ENCODE measurements around the gene ARF3. TPM values are rescaled to one million over a fixed set of nuclear protein-coding genes. Genes with fewer than 3 reads are reported as not detected.

Gene ARF3
- total RNA-seq, 1 donor, result 73.5 TPM

- DNase-seq (ENCODE audit: low read depth in 2 of 3, low spot score in 2 of 3), result no peak
Measured at GRCh38 chr12:48968467-48968866, 11.2 kb upstream of the ARF3 start.

DNA sequence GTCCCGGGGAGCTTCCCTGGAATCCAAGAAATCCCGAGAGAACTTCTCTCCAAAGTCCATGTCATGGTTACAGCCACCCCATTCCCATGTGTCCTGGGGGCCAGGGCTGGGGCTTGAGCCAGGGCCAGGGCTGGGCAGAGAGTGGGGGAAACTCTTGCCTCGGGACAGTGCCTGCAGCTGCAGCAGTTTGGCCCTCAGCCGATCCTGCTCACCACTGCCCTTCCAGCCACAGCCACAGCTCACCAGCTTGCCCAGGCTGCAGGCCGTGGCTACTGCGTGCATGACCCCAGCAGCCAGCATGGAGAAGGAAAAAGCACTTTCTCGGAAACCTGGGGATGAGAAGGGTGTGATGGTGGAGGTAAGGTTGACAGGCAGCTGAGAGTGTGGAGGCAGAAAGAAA is 10.7 kb upstream of the ARF3 start:
- no peak for DNase-seq (ENCODE audit: low read depth in 2 of 3, low spot score in 2 of 3)

GRCh38 chr12:48966177-48966895 is 9.0 kb upstream of the ARF3 start:
- DNase-seq (ENCODE audit: low read depth in 2 of 3, low spot score in 2 of 3), result no peak

DNA sequence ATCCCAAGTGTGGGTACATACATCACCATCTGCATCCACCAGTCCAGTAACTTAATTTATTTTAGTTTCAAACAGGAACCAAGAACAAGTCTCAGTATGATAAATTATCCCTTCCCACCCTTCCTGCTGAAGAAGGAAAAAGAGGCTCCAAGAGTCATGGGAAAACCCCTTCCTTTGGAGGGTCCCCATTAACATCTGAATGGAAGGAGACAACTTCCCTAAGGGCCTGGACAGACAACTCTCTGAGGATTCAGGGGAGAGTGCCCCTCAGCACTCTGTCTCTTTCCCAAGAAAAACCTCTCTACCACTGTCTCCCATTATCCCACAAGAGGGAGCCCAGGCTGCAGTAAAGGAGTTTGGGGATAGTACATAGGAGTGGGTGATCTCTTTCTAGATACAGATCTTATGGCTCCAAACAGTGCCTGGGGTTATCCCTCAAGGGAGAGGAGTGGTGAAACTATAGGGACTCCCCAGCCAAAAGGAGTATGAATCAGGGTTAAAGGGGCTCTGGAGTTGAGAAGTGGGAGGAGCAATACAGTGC is 8.1 kb upstream of the ARF3 start:
- DNase-seq (ENCODE audit: low read depth in 2 of 3, low spot score in 2 of 3), result no peak

GRCh38 chr12:48961801-48962200 is 4.5 kb upstream of the ARF3 start:
- no peak for DNase-seq (ENCODE audit: low read depth in 2 of 3, low spot score in 2 of 3)

DNA sequence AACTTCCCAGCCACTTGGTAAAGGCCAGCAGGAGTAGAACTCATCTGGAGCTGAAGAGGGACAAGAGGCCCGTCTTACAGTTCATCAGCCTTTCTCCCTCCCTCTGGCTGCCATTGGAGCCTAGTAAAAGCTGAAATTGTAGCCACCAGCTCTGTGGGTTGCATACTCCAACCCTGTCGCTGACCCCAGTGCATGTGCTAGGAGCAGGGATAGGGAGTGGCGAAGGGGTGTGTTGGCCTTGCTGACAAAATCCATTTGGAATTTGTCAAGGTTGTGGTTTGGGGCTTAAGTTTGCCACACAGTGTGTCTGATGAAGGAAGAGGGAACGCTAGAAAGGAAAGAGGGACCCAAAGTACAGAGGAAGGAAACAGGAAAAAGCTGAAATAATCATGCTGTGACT is 4.0 kb upstream of the ARF3 start:
- no peak for DNase-seq (ENCODE audit: low read depth in 2 of 3, low spot score in 2 of 3)

GRCh38 chr12:48960834-48961233 is 3.5 kb upstream of the ARF3 start:
- no peak for DNase-seq (ENCODE audit: low read depth in 2 of 3, low spot score in 2 of 3)

DNA sequence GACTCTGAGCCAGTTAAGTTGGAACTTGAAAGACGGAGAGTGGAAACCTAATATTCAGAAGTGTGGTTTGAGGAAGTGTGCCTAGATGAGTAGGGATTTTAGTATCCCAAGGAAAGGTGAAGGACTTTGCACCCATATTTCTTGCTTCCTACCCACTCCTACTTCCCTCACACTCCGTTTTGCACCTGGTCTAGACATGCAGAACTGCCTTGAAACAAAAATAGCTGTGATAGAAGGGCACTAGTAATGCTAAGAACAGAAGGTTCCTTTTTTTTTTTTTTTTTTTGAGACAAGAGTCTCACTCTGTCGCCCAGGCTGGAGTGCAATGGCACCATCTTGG is 732 bp upstream of the ARF3 start:
- no peak for DNase-seq (ENCODE audit: low read depth in 2 of 3, low spot score in 2 of 3)

DNA sequence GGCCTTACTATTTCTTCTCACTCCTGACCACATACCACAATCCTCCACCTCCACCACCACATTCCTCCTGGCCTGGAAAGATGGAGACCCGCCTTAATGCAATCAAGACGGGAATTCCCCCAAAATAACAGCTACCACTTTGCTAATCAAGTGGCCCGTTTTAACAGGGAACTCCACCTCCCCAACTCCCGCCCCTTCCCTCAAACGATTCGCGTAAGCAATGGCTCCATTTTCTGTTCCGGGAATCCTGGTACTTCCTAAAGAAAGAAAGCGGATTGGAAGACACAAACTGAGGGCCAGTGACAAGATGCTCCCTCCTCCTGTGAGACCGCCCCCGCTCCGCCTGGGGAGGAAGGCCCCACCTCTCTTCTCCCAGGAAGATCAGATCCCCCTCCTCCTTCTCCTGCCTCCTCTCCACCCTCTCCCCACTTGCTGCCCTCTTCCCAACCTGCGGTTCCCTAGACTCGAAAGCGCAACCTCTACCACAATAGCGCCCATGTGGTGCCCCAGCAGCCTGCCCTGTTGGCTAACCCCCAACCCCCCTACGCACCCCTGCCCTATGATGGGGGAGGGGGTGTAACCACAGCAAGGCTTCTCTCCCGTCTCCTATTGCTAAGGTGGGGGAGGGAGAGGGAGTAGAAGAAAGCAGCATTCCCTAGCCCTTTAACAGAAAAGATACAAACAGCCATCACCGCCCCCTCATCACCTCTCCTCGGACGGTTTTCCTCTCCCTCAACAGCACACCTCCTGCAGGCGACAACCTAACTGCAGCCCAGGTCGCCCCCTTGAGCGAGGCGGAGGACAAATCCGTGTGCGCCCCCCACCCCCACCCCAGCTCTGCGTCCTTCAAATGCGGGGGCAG is 777 bp downstream of the ARF3 start:
- DNase-seq (ENCODE audit: low read depth in 2 of 3, low spot score in 2 of 3), result peak in 2 of 3 donors; percentile 70 to 78

DNA sequence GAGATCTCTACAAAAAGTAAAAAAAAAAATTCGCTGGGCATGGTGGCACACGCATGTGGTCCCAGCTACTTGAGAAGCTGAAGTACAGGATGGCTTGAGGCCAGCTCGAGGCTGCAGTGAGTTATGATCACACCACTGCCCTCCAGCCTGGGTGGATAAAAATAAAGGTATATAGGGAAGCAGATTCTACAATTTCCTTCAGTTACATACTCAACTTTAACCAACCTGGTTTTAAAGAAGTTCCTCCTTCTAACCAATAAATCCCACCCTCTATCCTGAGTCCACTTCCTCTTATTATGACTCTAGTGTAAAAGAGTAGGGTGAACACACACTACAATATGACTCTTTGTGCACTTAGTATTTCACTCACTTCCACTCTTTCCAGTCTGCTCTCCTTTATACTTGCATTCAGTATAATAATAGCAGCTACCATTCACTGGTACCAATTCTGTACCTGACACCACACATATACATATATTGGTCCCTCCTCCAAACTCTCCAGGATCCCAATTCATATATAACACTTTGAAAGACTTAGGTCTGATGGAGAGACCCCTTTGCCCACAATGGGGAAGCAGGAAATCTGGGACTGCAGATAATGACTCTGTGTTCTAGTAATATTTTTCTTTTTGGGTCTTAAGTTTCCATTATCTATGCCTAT is 2.3 kb downstream of the ARF3 start:
- DNase-seq (ENCODE audit: low read depth in 2 of 3, low spot score in 2 of 3), result peak in 1 of 3 donors; percentile 81

- no peak for DNase-seq (ENCODE audit: low read depth in 2 of 3, low spot score in 2 of 3)
Measured at GRCh38 chr12:48954061-48954460, 3.2 kb downstream of the ARF3 start.

DNA sequence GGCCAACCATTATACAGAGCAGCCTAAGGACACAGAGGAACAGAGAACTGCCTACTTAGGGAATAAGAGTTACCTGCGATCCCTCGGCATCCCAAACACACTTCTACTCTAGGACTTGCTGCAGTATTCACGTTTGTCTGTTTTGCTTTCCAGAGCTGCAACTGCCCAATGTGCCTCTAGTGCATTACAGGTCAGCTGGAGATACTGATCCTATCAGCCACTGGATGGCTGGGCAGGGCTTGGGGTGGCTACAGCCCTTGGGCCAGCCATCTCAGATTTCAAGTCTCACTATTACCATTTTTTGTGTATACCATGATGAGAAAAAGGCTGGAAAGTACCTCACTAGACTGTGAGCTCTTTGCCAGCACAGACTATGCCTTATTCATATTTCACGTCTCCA is 4.6 kb downstream of the ARF3 start:
- no peak for DNase-seq (ENCODE audit: low read depth in 2 of 3, low spot score in 2 of 3)

DNA sequence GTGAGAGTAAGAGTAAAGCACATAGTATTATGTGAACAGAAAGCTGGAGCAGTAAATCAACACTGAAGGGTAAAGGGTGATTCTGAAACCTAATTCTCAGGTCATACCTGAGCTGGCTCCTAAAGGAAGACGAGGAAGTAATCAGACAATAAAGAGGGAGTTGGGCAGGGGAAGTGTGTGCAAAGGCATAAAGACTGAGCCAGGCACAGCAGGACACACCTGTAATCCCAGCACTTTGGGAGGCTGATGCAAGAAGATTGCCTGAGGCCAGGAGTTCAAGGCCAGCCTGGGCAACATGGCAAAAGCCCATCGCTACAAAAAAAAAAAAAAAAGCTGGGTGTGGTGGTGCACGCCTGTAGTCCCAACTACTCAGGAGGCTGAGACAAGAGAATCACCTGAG is 9.6 kb downstream of the ARF3 start:
- DNase-seq (ENCODE audit: low read depth in 2 of 3, low spot score in 2 of 3), result no peak

GRCh38 chr12:48946943-48947342 is 10.3 kb downstream of the ARF3 start:
- no peak for DNase-seq (ENCODE audit: low read depth in 2 of 3, low spot score in 2 of 3)

DNA sequence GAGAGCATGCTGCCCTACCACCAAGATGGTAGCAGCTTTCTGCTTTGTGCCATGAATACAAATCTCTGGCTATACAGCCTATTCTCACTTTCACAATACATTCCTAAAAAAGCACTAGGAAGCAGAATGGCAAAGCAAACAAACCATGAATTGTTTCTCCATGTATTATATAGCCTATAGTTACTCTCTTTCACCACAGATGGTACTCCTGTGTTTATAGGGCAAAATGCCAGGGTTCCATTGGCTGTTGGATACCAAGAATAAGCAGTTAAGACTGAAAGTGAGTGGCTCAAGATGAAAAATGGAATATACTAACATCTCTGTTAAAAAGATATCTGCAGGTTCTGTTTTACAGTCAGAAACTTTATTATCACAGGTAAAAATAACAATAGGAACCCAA is 11.1 kb downstream of the ARF3 start:
- no peak for DNase-seq (ENCODE audit: low read depth in 2 of 3, low spot score in 2 of 3)

- no peak for DNase-seq (ENCODE audit: low read depth in 2 of 3, low spot score in 2 of 3)
Measured at GRCh38 chr12:48943221-48943620, 14.1 kb downstream of the ARF3 start.

DNA sequence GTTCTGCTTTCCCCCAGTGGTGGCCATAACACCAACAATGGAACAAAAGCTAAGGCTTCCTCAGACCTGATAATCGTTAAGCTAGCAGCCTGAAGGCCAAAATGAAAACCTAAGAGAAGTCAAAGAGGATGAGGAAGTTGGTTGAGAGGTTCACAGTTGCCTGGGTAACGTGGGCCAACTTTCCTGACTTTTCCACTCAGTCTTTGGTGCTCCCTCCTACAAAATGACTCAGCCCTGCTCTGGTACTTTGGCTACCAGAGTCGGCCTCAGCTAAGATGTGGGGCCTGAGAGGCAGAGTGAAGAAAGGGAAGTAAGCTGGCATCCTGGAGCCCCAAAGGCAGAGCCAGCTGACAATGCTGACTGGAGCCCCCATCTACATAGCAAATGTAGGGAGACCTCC is 17.1 kb downstream of the ARF3 start:
- peak in 2 of 3 donors; percentile 75 to 85 for DNase-seq (ENCODE audit: low read depth in 2 of 3, low spot score in 2 of 3)

GRCh38 chr12:48938805-48939204 is 18.5 kb downstream of the ARF3 start:
- DNase-seq (ENCODE audit: low read depth in 2 of 3, low spot score in 2 of 3), result no peak

- no peak for DNase-seq (ENCODE audit: low read depth in 2 of 3, low spot score in 2 of 3)
Measured at GRCh38 chr12:48937170-48937569, 20.1 kb downstream of the ARF3 start.

- DNase-seq (ENCODE audit: low read depth in 2 of 3, low spot score in 2 of 3), result peak in 2 of 3 donors; percentile 63 to 80
Measured at GRCh38 chr12:48936379-48936979, 20.8 kb downstream of the ARF3 start.

DNA sequence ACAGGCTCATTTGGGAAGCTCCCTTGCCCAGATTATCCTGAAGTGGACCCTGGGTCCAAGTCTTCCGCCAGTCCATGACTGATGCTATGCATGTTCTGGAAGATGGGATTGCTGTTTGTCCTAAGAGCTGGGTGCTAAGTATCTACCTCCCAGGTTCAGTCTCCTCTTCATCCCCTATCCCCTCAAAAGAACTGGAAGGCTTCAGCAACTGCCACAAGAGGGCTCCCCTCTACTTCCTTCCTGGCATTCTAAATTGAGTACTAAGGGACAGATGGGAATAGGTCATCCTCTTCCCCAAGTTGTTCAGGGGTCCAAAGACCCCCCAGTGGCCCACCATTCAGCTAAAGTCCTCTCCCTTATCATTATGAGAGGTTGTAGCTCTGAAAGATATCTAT is 23.0 kb downstream of the ARF3 start:
- peak in 1 of 3 donors; percentile 21 for DNase-seq (ENCODE audit: low read depth in 2 of 3, low spot score in 2 of 3)

Measured in hematopoietic multipotent progenitor cell (in vitro differentiated cells).